ENCODE data around the gene CNKSR1.
"Not testable (repeated sequence)": the region's sequence is repeated elsewhere in the genome, so short reads cannot be mapped to it uniquely, and the experiment has no call there.

Gene CNKSR1

DNA sequence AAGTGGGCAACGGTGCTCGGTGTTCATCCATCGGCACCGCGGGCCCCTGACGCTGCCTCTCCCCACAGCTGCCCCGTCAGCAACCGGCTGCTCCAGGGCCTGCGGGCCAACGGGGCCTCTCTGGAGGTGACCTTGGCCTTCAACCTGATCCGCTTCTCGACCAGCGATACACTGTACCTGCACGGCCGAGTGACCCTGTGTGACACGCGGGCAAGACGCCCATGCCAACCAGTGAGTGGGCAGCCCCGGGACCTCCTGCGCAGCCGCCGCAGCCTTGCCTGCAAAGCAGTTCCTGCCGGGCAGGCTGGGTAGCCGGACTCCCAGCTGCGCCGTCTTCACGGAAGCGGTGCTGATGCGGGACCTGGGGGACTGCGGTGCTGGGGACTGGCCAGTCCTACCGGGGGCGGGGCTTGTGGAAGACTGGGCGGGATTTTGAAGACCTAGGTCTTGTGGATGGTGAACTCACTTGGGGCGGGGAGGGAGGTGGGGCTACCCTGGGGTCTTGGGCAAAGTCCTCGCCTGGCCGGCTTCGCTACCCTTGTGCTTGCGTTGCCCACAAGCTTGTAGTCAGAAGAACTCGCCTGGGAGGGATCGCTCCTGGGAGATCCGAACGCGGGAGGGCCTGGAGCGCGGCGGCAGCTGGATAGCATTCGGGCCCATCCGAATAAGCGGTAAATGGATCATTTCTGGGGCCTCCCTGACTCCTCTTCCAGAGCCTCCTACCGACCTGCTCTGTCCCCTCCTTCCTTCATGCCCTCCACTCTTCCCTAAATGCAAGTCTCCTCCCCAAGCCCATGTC lies 47.9 kb downstream of the CNKSR1 start:
- DNase-seq (ENCODE audit: low read depth in 2 of 2), result peak; percentile 21 to 31

DNA sequence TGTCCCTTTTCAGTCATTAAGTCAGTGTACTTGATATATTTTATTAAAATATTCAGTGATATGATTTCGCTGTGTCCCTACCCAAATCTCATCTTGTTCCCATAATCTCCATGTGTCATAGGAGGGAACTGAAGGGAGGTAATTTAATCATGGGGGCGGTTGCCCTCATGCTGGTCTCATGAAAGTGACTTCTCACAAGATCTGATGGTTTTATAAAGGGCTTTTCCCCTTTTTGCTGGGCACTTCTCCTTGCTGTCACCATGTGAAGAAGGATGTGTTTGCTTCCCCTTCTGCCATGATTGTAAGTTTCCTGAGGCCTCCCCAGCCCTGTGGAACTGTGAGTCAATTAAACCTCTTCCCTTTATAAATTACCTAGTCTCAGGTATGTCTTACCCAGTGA lies 53.4 kb downstream of the CNKSR1 start:
- not testable (repeated sequence) for DNase-seq (ENCODE audit: low read depth in 2 of 2)

- peak; percentile 96 to 98 for DNase-seq (ENCODE audit: low read depth in 2 of 2)
These were observed 56.8 kb downstream of the CNKSR1 start, which contains the start of gene CEP85 for GRCh38 chr1:26233903-26234643. Gene CEP85, plus strand, starts transcription at chr1:26234200. Its CDS starts 5,584 bp downstream, at chr1:26239784.

DNA sequence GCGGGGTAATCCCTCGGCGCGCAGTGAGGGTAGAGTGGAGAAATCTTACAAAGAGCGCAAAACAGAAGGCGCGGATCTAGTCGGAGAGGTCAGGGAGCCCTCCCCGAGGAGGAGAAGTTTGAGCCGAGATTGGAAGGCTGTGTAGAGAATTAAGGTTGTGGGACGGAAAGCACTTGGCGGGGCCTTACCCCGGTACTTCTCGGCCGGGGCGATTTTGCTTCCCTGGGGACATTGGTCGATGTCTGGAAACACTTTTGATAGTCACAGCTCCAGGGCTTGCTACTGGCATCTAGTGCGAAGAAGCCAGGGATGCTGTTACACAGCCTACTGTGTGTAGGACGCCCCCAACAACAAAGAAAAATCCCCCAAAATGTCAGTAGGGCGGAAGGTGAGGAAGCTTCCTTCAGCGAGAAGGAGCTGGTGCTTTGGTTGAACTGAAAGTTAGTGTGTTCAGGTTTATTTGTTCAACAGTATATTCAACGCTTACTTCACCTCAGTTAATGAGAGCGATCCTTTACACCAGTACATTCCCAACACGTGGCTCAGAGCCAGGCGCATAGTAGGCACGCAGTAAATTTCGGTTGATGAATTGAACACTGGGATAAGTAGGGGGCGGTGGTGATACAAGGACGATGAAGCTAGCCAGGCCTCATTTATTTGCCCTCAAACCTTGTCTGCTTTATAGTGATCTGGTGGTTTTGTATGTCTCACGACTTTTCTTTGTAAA lies 57.5 kb downstream of the CNKSR1 start:
- DNase-seq (ENCODE audit: low read depth in 2 of 2), result peak in 1 of 2 donors; percentile 14

- DNase-seq (ENCODE audit: low read depth in 2 of 2), result no peak
These were observed 60.1 kb downstream of the CNKSR1 start for GRCh38 chr1:26237230-26237966.
